Uterus (tissue), 4 donors: ENCODE measurements around the gene CPED1. TPM values are rescaled to one million over a fixed set of nuclear protein-coding genes. Genes with fewer than 3 reads are reported as not detected.

Source experiments
- DNase-seq, 2 donors: peaks; one replicate each; pipeline ENCODE4 v3.0.0-alpha.2; 2019 to 2020
- H3K27ac ChIP-seq, 2 donors: fragments of 200-600 bp; sonication (generic); 1 replicate in 1 of 2; 2 replicates in 1 of 2; pipeline ENCODE4 v1.5.1; 2016 to 2018
- H3K27me3 ChIP-seq, 2 donors: fragments of 200-600 bp; sonication (generic); one replicate each; pipeline ENCODE4 v1.5.1; 2018 to 2019; ENCODE audit warnings: control low read depth in 1 of 2
- H3K36me3 ChIP-seq, 2 donors: fragments of 200-600 bp; sonication (generic); one replicate each; pipeline ENCODE4 v1.5.1; 2019; ENCODE audit warnings: control low read depth in 1 of 2
- H3K4me1 ChIP-seq, 2 donors: fragments of 200-600 bp; sonication (generic); one replicate each; pipeline ENCODE4 v1.5.1; 2018 to 2019; ENCODE audit warnings: control low read depth in 1 of 2
- H3K4me3 ChIP-seq, 2 donors: fragments of 200-600 bp; sonication (generic); 1 replicate in 1 of 2; 2 replicates in 1 of 2; pipeline ENCODE4 v1.5.1; 2018 to 2019; ENCODE audit warnings: mild to moderate bottlenecking in 1 of 2
- H3K9me3 ChIP-seq, 2 donors: fragments of 200-600 bp; sonication (generic); one replicate each; pipeline ENCODE4 v1.5.1; 2019; ENCODE audit warnings: control low read depth in 1 of 2
- CTCF ChIP-seq, 4 experiments: fragments of 200-600 bp in 2 of 4; fragments of 450-650 bp in 2 of 4; sonication (generic) in 2 of 4; IDR thresholded peaks; one replicate each; pipeline ENCODE4 v1.5.1; 2016 to 2019; ENCODE audit warnings: antibody characterized with exemption in 4 of 4, mild to moderate bottlenecking in 2 of 4, moderate library complexity in 1 of 4
- POLR2A ChIP-seq, 2 donors: fragments of 450-650 bp; IDR thresholded peaks; one replicate each; pipeline ENCODE4 v1.6.1; 2016; ENCODE audit warnings: antibody characterized with exemption in 2 of 2, mild to moderate bottlenecking in 1 of 2, moderate library complexity in 1 of 2
- intact Hi-C: fragments of 100-400 bp; cut with DNase I; formaldehyde crosslinking; loops from one replicate; pipeline ENCODE4 v1.15.1; 2023; ENCODE audit warnings: low total_unique reads
- total RNA-seq, 4 donors: library from RNA; depleted of rRNA in 3 of 4; stranded (reverse); fragments of >200 nt in 3 of 4; gene quantifications; one replicate each; pipeline versions ENCODE4 v1.1.0 to v1.2.4, GENCODE V29; 2014 to 2023
- donor health status: DM: yes; HTN: yes; CAD: no.

CPED1 gene
- total RNA-seq, 4 donors from 2014 or later: 47.4 to 194 (median 59.2) TPM

- no peaks in the 10 kb centered on the region for H3K9me3 ChIP-seq
- no peak overlapping the region for H3K27ac ChIP-seq
- no peak for TF ChIP-seq POLR2A (IDR thresholded peaks at IDR 0.05)
- TF ChIP-seq CTCF (IDR thresholded peaks at IDR 0.05): no peak
- DNase-seq: no peak
- H3K36me3 ChIP-seq: no peaks in the 10 kb centered on the region
- no peaks in the 10 kb centered on the region for H3K4me1 ChIP-seq
- intact Hi-C loops: no loop called here
- no peaks in the 10 kb centered on the region for H3K27me3 ChIP-seq
- H3K4me3 ChIP-seq: no peak overlapping the region
These were observed 216.0 kb downstream of the CPED1 start for GRCh38 chr7:121204537-121204936.

GRCh38 chr7:121205777-121206176 lies 217.3 kb downstream of the CPED1 start:
- Histone ChIP-seq H3K4me3 (no peak overlapping the region), H3K27ac (no peak overlapping the region), H3K36me3 (no peaks in the 10 kb centered on the region), H3K9me3 (no peaks in the 10 kb centered on the region), H3K27me3 (no peaks in the 10 kb centered on the region), H3K4me1 (no peaks in the 10 kb centered on the region)
- TF ChIP-seq CTCF (IDR thresholded peaks at IDR 0.05) (no peak), POLR2A (IDR thresholded peaks at IDR 0.05) (no peak)
- intact Hi-C loops: no loop called here
- DNase-seq: no peak

GRCh38 chr7:121211253-121211652 lies 222.7 kb downstream of the CPED1 start:
- DNase-seq: no peak
- Histone ChIP-seq H3K4me1 (no peaks in the 10 kb centered on the region), H3K36me3 (no peaks in the 10 kb centered on the region), H3K4me3 (no peak overlapping the region), H3K27ac (no peak overlapping the region), H3K27me3 (no peaks in the 10 kb centered on the region), H3K9me3 (no peaks in the 10 kb centered on the region)
- intact Hi-C loops: no loop called here
- no peak for TF ChIP-seq CTCF (IDR thresholded peaks at IDR 0.05)
- TF ChIP-seq POLR2A (IDR thresholded peaks at IDR 0.05): no peak

- intact Hi-C loops: no loop called here
- TF ChIP-seq CTCF (IDR thresholded peaks at IDR 0.05) (no peak), POLR2A (IDR thresholded peaks at IDR 0.05) (no peak)
- no peak for DNase-seq
These were observed 223.5 kb downstream of the CPED1 start for GRCh38 chr7:121212036-121212435.

GRCh38 chr7:121214657-121215056 lies 226.1 kb downstream of the CPED1 start:
- intact Hi-C loops: no loop called here
- DNase-seq: no peak
- H3K4me3 ChIP-seq: no peak overlapping the region

More at GRCh38 chr7:121212036-121212435, 223.5 kb downstream of the CPED1 start:
- Histone ChIP-seq H3K36me3 (no peaks in the 10 kb centered on the region), H3K4me3 (no peak overlapping the region), H3K27ac (no peak overlapping the region), H3K27me3 (no peaks in the 10 kb centered on the region), H3K9me3 (no peaks in the 10 kb centered on the region), H3K4me1 (no peaks in the 10 kb centered on the region)

More at GRCh38 chr7:121214657-121215056, 226.1 kb downstream of the CPED1 start:
- Histone ChIP-seq H3K27me3 (no peaks in the 10 kb centered on the region), H3K36me3 (no peaks in the 10 kb centered on the region), H3K27ac (no peak overlapping the region), H3K4me1 (no peaks in the 10 kb centered on the region), H3K9me3 (no peaks in the 10 kb centered on the region)
- TF ChIP-seq POLR2A (IDR thresholded peaks at IDR 0.05): no peak
- no peak for TF ChIP-seq CTCF (IDR thresholded peaks at IDR 0.05)
